Activated CD4-positive, alpha-beta T cell treated with anti-CD3 and anti-CD28 coated beads, Interleukin-2, amount 10 ng/mL, durations not matched to agents 7 days and 5 days (primary cell): ENCODE data around the gene PIK3R5. TPM values are rescaled to one million over a fixed set of nuclear protein-coding genes. Genes with fewer than 3 reads are reported as not detected.

Experiments
- CTCF ChIA-PET: fragments of 350-600 bp; sonication (Branson Sonifier 250); formaldehyde crosslinking; loops from one replicate; lab custom pipeline; 2021; ENCODE audit warnings: antibody characterized with exemption; lab: Charles Lee
- POLR2A ChIA-PET: fragments of 350-600 bp; sonication (Branson Sonifier 250); formaldehyde crosslinking; loops from one replicate; lab custom pipeline; 2021; ENCODE audit warnings: antibody characterized with exemption; lab: Charles Lee
- DNase-seq: peaks from one replicate; pipeline ENCODE4 v3.0.0-alpha.2; 2020
- H3K27ac Mint-ChIP-seq: one replicate; pipeline ENCODE4 v1.8.0; 2021; ENCODE audit warnings: mild to moderate bottlenecking, moderate library complexity, mixed read lengths
- H3K27me3 Mint-ChIP-seq: one replicate; pipeline ENCODE4 v1.8.0; 2021; ENCODE audit warnings: mixed read lengths
- H3K36me3 Mint-ChIP-seq: one replicate; pipeline ENCODE4 v1.8.0; 2021; ENCODE audit warnings: low read depth, mixed read lengths
- H3K4me1 Mint-ChIP-seq: one replicate; pipeline ENCODE4 v1.8.0; 2021; ENCODE audit warnings: mixed read lengths
- H3K4me3 Mint-ChIP-seq: one replicate; pipeline ENCODE4 v1.8.0; 2021; ENCODE audit warnings: mild to moderate bottlenecking, moderate library complexity, mixed read lengths
- H3K9me3 Mint-ChIP-seq: one replicate; pipeline ENCODE4 v1.8.0; 2021; ENCODE audit warnings: mixed read lengths
- total RNA-seq, 2 experiments: library from RNA; stranded (reverse); gene quantifications; one replicate each; pipeline ENCODE4 v1.2.3, GENCODE V29; 2021

Gene PIK3R5
- total RNA-seq, 2 experiments from 2014 or later, result 73.4 to 77.6 TPM

GRCh38 chr17:8946071-8946470 lies 19.4 kb downstream of the PIK3R5 start:
- no peak overlapping the region for H3K4me3 Mint-ChIP-seq
- ChIA-PET CTCF (interaction anchor here (1.3 to 2.9 kb wide), 3 partner anchors 9 to 23 kb away, joined by 3 to 14 read pairs (median 4); no protein-coding TSS in a partner anchor), POLR2A (no interaction called here)
- H3K27me3 Mint-ChIP-seq, result no peaks in the 10 kb centered on the region
- peaks cover 12% of the 10 kb centered on the region for H3K9me3 Mint-ChIP-seq
- peak overlapping the region; percentile 14 for H3K27ac Mint-ChIP-seq
- peaks cover 89% of the 10 kb centered on the region for H3K4me1 Mint-ChIP-seq
- peaks cover 69% of the 10 kb centered on the region for H3K36me3 Mint-ChIP-seq
- DNase-seq, result no peak

GRCh38 chr17:8944748-8945147 lies 20.8 kb downstream of the PIK3R5 start:
- DNase-seq, result no peak
- no peak overlapping the region for H3K4me3 Mint-ChIP-seq
- CTCF ChIA-PET, result interaction anchor here (1.7 to 2.9 kb wide), 3 partner anchors 11 to 44 kb away, joined by 4 to 14 read pairs (median 4); no protein-coding TSS in a partner anchor
- no peaks in the 10 kb centered on the region for H3K27me3 Mint-ChIP-seq
- H3K9me3 Mint-ChIP-seq, result peaks cover 4% of the 10 kb centered on the region
- POLR2A ChIA-PET, result no interaction called here
- no peak overlapping the region for H3K27ac Mint-ChIP-seq
- H3K4me1 Mint-ChIP-seq, result peaks cover 91% of the 10 kb centered on the region
- H3K36me3 Mint-ChIP-seq, result peaks cover 69% of the 10 kb centered on the region

GRCh38 chr17:8944083-8944482 lies 21.4 kb downstream of the PIK3R5 start:
- Mint-ChIP-seq H3K27ac (peak overlapping the region; percentile 84), H3K36me3 (peaks cover 71% of the 10 kb centered on the region), H3K4me3 (no peak overlapping the region), H3K9me3 (no peaks in the 10 kb centered on the region), H3K4me1 (peaks cover 92% of the 10 kb centered on the region), H3K27me3 (no peaks in the 10 kb centered on the region)
- POLR2A ChIA-PET, result no interaction called here
- DNase-seq, result no peak
- CTCF ChIA-PET, result interaction anchor here (1.7 to 2.9 kb wide), 2 partner anchors 11 to 43 kb away, joined by 4 to 14 read pairs; no protein-coding TSS in a partner anchor

- peak overlapping the region; percentile 99 for H3K27ac Mint-ChIP-seq
- peaks cover 3% of the 10 kb centered on the region for H3K9me3 Mint-ChIP-seq
- peak; percentile 57 for DNase-seq
- POLR2A ChIA-PET, result interaction anchor here (1.5 kb wide), 1 partner anchor 23 kb away, joined by 6 read pairs; the partner anchor contains the start of gene PIK3R5
- peaks cover 89% of the 10 kb centered on the region for H3K4me1 Mint-ChIP-seq
- CTCF ChIA-PET, result interaction anchor here (1.1 to 5.6 kb wide), 2 partner anchors 10 to 48 kb away, joined by 3 to 38 read pairs; no protein-coding TSS in a partner anchor
- H3K4me3 Mint-ChIP-seq, result peak overlapping the region; percentile 64
- H3K36me3 Mint-ChIP-seq, result peaks cover 75% of the 10 kb centered on the region
- no peaks in the 10 kb centered on the region for H3K27me3 Mint-ChIP-seq
These were observed 23.4 kb downstream of the PIK3R5 start for GRCh38 chr17:8941980-8942622.

GRCh38 chr17:8941520-8941919 lies 24.0 kb downstream of the PIK3R5 start:
- peak overlapping the region; percentile 99 for H3K27ac Mint-ChIP-seq
- peaks cover 73% of the 10 kb centered on the region for H3K36me3 Mint-ChIP-seq
- peaks cover 3% of the 10 kb centered on the region for H3K9me3 Mint-ChIP-seq
- DNase-seq, result peak; percentile 81
- H3K4me1 Mint-ChIP-seq, result peaks cover 86% of the 10 kb centered on the region
- H3K4me3 Mint-ChIP-seq, result peak overlapping the region; percentile 64
- ChIA-PET POLR2A (interaction anchor here (1.5 kb wide), 1 partner anchor 24 kb away, joined by 6 read pairs; the partner anchor contains the start of gene PIK3R5), CTCF (interaction anchor here (1.1 to 5.6 kb wide), 2 partner anchors 10 to 47 kb away, joined by 3 to 38 read pairs; no protein-coding TSS in a partner anchor)
- no peaks in the 10 kb centered on the region for H3K27me3 Mint-ChIP-seq

GRCh38 chr17:8940866-8941471 lies 24.5 kb downstream of the PIK3R5 start:
- Mint-ChIP-seq H3K27me3 (no peaks in the 10 kb centered on the region), H3K4me1 (peaks cover 86% of the 10 kb centered on the region), H3K4me3 (peak overlapping the region; percentile 64), H3K9me3 (peaks cover 3% of the 10 kb centered on the region), H3K36me3 (peaks cover 74% of the 10 kb centered on the region), H3K27ac (peak overlapping the region; percentile 99)
- POLR2A ChIA-PET, result no interaction called here
- CTCF ChIA-PET, result interaction anchor here (1.2 to 5.6 kb wide), 4 partner anchors 11 to 23 kb away, joined by 3 to 38 read pairs (median 5); no protein-coding TSS in a partner anchor
- peak; percentile 53 for DNase-seq

GRCh38 chr17:8939496-8940334 lies 25.8 kb downstream of the PIK3R5 start:
- Mint-ChIP-seq H3K9me3 (peaks cover 8% of the 10 kb centered on the region), H3K27ac (peak overlapping the region; percentile 99), H3K4me1 (peaks cover 83% of the 10 kb centered on the region), H3K4me3 (peak overlapping the region; percentile 59), H3K27me3 (no peaks in the 10 kb centered on the region), H3K36me3 (peaks cover 70% of the 10 kb centered on the region)
- ChIA-PET POLR2A (no interaction called here), CTCF (interaction anchor here (1.2 to 5.6 kb wide), 4 partner anchors 12 to 24 kb away, joined by 3 to 38 read pairs (median 5); no protein-coding TSS in a partner anchor)
- DNase-seq, result peak; percentile 47

GRCh38 chr17:8938933-8939332 lies 26.6 kb downstream of the PIK3R5 start:
- Mint-ChIP-seq H3K9me3 (peaks cover 11% of the 10 kb centered on the region), H3K27me3 (no peaks in the 10 kb centered on the region), H3K36me3 (peaks cover 68% of the 10 kb centered on the region), H3K4me1 (peaks cover 79% of the 10 kb centered on the region), H3K27ac (peak overlapping the region; percentile 99), H3K4me3 (peak overlapping the region; percentile 59)
- no peak for DNase-seq
- ChIA-PET POLR2A (no interaction called here), CTCF (interaction anchor here (5.6 kb wide), 1 partner anchor 13 kb away, joined by 38 read pairs; no protein-coding TSS in a partner anchor)

GRCh38 chr17:8935191-8935590 lies 30.3 kb downstream of the PIK3R5 start:
- no peak for DNase-seq
- peaks cover 61% of the 10 kb centered on the region for H3K4me1 Mint-ChIP-seq

GRCh38 chr17:8934346-8934745 lies 31.2 kb downstream of the PIK3R5 start:
- Mint-ChIP-seq H3K36me3 (peaks cover 82% of the 10 kb centered on the region), H3K9me3 (peaks cover 36% of the 10 kb centered on the region), H3K27ac (peak overlapping the region; percentile 77), H3K4me1 (peaks cover 59% of the 10 kb centered on the region), H3K4me3 (no peak overlapping the region), H3K27me3 (no peaks in the 10 kb centered on the region)
- ChIA-PET POLR2A (interaction anchor here (0.5 kb wide), 1 partner anchor 76 kb away, joined by 6 read pairs; no protein-coding TSS in a partner anchor), CTCF (no interaction called here)
- DNase-seq, result no peak

More at GRCh38 chr17:8935191-8935590, 30.3 kb downstream of the PIK3R5 start:
- Mint-ChIP-seq H3K27me3 (no peaks in the 10 kb centered on the region), H3K4me3 (no peak overlapping the region), H3K36me3 (peaks cover 82% of the 10 kb centered on the region), H3K27ac (peak overlapping the region; percentile 77), H3K9me3 (peaks cover 27% of the 10 kb centered on the region)
- POLR2A ChIA-PET, result no interaction called here
- CTCF ChIA-PET, result interaction anchor here (0.6 kb wide), 1 partner anchor 26 kb away, joined by 3 read pairs; no protein-coding TSS in a partner anchor

GRCh38 chr17:8930649-8931048 lies 34.9 kb downstream of the PIK3R5 start:
- ChIA-PET CTCF (no interaction called here), POLR2A (no interaction called here)
- Mint-ChIP-seq H3K27ac (peak overlapping the region; percentile 21), H3K36me3 (peaks cover 75% of the 10 kb centered on the region), H3K4me3 (no peak overlapping the region), H3K27me3 (no peaks in the 10 kb centered on the region), H3K9me3 (peaks cover 52% of the 10 kb centered on the region), H3K4me1 (peaks cover 36% of the 10 kb centered on the region)
- DNase-seq, result no peak

- no peak for DNase-seq
- Mint-ChIP-seq H3K9me3 (peaks cover 42% of the 10 kb centered on the region), H3K4me1 (peaks cover 24% of the 10 kb centered on the region), H3K4me3 (no peak overlapping the region), H3K36me3 (peaks cover 61% of the 10 kb centered on the region), H3K27ac (no peak overlapping the region), H3K27me3 (no peaks in the 10 kb centered on the region)
- ChIA-PET POLR2A (no interaction called here), CTCF (no interaction called here)
These were observed 37.2 kb downstream of the PIK3R5 start for GRCh38 chr17:8928347-8928746.
